ENCODE data around the gene H1-8.

H1-8 gene

GRCh38 chr3:129558081-129558771, 15.3 kb downstream of the H1-8 start:
- H3K27ac ChIP-seq = peak overlapping the region; percentile 89
- TF ChIP-seq, protein P1, sequence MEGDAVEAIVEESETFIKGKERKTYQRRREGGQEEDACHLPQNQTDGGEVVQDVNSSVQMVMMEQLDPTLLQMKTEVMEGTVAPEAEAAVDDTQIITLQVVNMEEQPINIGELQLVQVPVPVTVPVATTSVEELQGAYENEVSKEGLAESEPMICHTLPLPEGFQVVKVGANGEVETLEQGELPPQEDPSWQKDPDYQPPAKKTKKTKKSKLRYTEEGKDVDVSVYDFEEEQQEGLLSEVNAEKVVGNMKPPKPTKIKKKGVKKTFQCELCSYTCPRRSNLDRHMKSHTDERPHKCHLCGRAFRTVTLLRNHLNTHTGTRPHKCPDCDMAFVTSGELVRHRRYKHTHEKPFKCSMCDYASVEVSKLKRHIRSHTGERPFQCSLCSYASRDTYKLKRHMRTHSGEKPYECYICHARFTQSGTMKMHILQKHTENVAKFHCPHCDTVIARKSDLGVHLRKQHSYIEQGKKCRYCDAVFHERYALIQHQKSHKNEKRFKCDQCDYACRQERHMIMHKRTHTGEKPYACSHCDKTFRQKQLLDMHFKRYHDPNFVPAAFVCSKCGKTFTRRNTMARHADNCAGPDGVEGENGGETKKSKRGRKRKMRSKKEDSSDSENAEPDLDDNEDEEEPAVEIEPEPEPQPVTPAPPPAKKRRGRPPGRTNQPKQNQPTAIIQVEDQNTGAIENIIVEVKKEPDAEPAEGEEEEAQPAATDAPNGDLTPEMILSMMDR (IDR thresholded peaks at IDR 0.05) = no peak
- no peak overlapping the region for H3K4me3 ChIP-seq
- DNase-seq (ENCODE audit: low spot score) = no peak

DNA sequence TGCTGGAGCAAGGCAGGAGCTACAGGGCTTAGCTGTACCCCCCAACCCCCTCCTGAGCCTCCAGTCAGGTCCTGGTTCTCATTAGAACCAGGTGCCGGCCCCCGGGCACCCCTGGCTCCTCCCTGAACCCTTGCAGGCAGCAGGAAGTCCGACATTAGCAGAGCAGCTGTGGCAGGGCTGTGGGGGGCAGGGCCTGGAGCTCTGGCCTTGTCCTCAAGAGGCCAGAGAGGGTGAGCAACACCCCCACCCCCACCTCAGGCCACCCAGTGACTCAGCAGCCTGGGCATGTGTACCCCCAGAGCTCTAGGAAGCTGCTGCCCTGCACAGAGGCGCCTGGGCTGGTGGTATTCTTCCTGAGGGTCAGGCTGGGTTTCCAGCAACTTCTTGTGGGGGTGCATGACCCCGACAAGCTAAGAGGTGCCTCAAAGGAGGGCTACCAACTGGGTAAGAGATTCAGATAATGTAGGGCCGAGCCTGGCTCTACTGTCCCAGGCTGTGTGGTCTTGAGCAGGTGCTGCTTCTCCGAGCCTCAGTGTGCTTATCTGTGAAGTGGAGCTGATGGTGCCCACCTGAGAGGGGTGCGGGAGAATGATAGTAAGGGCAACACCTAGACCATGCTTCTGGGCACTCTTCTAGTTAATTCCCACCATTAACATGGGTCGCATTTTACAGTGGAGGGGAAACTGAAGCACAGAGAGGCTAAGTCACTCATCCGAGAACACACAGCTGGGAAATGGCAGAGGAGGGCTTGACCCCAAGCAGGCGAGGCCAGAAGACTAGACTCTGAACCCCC, 16.0 kb downstream of the H1-8 start:
- Histone ChIP-seq H3K27ac (peak overlapping the region; percentile 89), H3K4me3 (no peak overlapping the region)
- TF ChIP-seq, protein P1 (IDR thresholded peaks at IDR 0.05) = no peak
- DNase-seq (ENCODE audit: low spot score) = no peak

DNA sequence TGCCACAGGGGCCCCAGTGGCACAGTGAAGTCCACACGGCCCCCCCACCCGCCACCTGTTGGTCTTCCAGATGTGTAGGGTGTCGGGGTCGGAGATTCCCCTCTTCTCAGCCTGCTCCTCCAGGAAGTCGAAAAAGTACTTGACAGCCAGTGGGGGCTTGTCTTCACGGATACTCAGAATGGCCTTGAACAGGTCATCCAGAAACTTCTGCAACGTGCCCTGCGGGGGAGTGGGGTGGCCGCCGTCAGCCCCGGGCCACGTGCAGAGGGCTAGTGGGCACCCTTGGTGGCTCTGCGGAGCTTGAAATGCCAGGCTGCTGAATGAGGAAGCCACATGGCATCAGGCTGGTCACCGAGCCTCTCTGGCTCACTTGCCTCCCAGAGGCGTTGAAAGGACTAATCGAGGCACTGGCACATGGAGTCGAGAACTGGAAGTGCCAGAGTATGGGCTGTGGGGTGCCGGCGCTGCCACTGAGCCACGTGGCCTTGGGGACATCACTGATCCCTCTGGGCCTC, 16.6 kb downstream of the H1-8 start:
- Histone ChIP-seq H3K4me3 (no peak overlapping the region), H3K27ac (peak overlapping the region; percentile 89)
- DNase-seq (ENCODE audit: low spot score) = no peak
- TF ChIP-seq, protein P1 (IDR thresholded peaks at IDR 0.05) = no peak

DNA sequence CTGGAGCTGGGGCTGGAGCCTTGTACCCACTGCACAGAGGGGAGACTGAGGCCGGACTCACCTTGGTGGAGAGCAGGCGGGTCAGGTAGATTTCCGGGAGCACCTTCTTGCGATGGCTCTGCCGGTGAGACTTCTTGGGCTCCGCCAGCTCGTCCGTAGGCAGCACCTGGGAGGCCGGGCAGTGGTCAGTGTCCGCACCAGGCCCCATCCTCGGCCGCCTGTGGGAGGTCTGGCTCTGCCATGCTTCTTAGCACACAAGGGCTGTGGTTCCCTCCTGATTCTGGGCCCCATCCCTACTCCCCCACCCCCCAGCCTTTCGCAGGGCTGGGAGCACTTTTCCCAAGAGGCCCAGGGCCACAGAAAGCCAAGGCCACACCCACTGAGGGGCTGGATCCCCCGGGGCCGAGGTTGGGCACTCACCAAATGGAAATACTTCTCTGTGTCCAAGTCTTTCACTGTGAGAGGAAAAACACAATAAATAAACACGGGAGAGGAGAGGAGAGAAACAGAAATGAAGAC, 17.4 kb downstream of the H1-8 start:
- Histone ChIP-seq H3K27ac (peak overlapping the region; percentile 89), H3K4me3 (peak overlapping the region; percentile 42)
- peak; percentile 91 for DNase-seq (ENCODE audit: low spot score)
- TF ChIP-seq, protein P1 (IDR thresholded peaks at IDR 0.05) = no peak

GRCh38 chr3:129560911-129561594, 18.1 kb downstream of the H1-8 start:
- TF ChIP-seq, protein P1 (IDR thresholded peaks at IDR 0.05) = no peak
- DNase-seq (ENCODE audit: low spot score) = peak; percentile 93
- peak overlapping the region; percentile 42 for H3K4me3 ChIP-seq

DNA sequence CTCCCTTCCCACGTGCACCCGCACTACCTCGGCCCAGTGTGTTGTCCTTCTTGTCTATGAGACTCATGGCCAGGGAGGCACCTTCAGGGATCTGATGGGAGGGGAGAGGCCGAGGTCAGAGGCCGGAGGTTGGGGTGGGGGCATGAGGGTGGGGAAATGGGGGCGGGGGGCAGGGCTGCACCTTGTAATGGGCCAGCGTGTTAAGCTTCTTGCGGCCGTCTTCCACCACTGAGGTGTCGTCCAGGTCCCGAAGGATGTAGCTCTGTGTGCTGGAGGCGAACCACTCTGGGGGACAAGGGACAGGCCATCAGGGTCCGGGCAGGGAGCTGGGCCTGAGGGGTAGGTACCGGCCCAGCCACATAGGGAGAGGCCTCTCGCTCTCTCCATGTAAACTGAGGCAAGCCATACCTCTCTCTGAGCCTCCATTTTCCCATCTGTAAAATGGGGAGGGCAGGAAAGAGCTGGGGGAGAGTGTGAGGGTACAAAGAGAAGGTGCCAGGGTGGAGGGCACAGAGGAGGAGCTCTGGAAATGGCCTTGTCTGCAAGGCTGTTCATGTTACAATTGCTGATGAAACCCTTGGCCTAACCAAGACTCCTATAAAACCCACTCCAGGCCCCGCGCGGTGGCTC, 18.8 kb downstream of the H1-8 start:
- TF ChIP-seq, protein P1 (IDR thresholded peaks at IDR 0.05) = no peak
- H3K27ac ChIP-seq = peak overlapping the region; percentile 89
- H3K4me3 ChIP-seq = no peak overlapping the region
- no peak for DNase-seq (ENCODE audit: low spot score)

More at GRCh38 chr3:129560911-129561594, 18.1 kb downstream of the H1-8 start:
- peak overlapping the region; percentile 89 for H3K27ac ChIP-seq
